MV-4-11 (cell line): Measurements from ENCODE around the gene FAM117B.
"Not testable (repeated sequence)": the region's sequence is repeated elsewhere in the genome, so short reads cannot be mapped to it uniquely, and the experiment has no call there.

Experiments used
- DNase-seq: peaks from one replicate; lab custom pipeline; 2025; lab: John Stamatoyannopoulos, UW

The FAM117B gene

GRCh38 chr2:202758604-202759003 is 123.8 kb downstream of the FAM117B start:
- DNase-seq: no peak

DNA sequence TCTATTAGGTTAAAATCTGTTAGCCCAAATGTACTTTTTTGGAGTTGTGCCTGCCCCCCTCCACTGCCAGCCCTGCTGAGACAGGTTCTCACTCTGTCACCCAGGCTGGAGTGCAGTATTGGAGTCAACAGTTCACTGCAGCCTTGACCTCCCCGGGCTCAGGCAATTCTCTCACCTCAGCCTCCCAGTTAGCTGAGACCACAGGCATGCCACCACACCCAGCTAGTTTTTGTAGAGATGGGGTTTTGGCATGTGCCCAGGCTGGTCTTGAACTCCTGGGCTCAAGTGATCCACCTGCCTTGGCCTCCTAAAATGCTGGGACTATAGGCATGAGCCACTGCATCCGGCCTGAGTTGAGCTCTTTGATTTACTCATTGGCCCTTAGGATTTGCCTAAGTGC is 126.1 kb downstream of the FAM117B start:
- no peak for DNase-seq

DNA sequence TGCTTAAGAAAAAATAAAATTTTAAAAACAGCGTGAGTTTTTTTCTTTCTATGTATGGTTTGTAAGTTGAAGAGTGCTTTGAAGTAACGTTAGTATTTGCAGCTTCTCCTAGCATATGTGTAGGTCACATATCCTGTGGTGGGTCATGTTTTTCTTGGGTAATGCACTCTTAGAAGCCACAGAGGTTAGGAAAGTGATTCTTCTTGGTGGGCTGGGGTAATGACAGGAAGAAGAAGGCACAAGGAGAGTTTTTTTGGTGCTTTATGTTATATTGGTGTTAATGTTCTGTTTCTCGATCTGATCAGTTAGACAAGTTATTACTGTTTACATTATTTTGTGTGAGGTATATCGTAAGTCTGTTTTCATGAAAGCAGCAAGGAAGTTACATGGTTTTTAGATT is 127.8 kb downstream of the FAM117B start:
- peak; percentile 69 for DNase-seq

DNA sequence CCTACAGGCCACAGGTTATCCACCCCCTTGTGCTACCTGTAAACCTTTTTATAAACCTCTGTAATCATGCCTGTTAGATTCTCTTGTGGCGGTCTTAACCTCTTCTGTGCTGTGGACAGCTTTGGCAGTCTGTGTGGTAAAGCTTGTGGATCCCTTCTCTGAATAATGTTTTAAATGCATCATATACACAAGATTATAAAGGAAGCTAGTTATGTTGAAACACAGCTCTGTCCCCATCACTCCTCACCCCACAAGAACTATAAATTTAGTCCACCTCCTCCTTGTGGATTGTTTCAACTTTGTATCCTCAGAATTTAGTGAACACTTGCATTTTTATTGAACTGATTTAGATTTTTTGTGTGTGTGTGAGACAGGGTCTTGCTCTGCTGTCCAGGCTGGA is 129.1 kb downstream of the FAM117B start:
- peak; percentile 53 for DNase-seq

GRCh38 chr2:202764991-202765390 is 130.2 kb downstream of the FAM117B start:
- DNase-seq: no peak

DNA sequence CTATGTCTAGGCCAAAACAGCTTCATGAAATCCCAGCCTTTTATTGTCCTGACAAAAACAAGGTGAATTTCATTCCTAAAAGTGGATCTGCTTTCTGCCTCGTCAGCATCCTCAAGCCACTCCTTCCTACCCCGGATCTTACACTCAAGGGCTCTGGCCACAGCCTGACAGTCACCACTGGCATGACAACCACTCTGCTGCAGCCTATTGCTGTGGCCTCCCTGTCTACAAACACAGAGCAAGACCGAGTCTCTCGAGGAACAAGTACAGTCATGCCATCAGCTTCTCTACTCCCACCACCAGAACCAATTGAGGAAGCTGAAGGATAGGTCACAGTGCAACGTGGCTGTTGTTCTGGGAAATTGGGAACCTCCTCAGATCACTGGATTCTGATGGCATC is 130.7 kb downstream of the FAM117B start:
- DNase-seq: peak; percentile 78

- no peak for DNase-seq
These were observed 133.5 kb downstream of the FAM117B start for GRCh38 chr2:202768273-202768672.

- no peak for DNase-seq
These were observed 134.4 kb downstream of the FAM117B start for GRCh38 chr2:202769201-202769600.

DNA sequence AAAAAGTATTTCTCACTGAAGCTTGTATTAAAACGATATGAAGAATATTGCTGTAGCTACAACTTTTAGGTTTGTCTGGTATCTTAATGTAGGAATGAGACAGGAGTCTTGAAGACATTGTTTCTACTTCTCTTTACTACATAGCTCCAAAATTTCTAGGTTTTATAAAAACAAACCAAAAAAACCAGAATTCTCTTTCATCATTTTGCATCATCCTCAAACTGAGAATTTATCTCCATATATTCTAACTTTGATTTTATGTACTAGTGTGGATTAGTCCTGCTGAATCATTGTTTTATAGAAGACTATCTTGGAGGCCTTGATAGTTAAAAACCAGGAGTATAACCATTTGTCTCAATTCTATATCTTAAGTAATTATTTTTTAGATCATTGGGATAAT is 136.6 kb downstream of the FAM117B start:
- DNase-seq: no peak

GRCh38 chr2:202771741-202772460 is 137.1 kb downstream of the FAM117B start:
- DNase-seq: no peak

DNA sequence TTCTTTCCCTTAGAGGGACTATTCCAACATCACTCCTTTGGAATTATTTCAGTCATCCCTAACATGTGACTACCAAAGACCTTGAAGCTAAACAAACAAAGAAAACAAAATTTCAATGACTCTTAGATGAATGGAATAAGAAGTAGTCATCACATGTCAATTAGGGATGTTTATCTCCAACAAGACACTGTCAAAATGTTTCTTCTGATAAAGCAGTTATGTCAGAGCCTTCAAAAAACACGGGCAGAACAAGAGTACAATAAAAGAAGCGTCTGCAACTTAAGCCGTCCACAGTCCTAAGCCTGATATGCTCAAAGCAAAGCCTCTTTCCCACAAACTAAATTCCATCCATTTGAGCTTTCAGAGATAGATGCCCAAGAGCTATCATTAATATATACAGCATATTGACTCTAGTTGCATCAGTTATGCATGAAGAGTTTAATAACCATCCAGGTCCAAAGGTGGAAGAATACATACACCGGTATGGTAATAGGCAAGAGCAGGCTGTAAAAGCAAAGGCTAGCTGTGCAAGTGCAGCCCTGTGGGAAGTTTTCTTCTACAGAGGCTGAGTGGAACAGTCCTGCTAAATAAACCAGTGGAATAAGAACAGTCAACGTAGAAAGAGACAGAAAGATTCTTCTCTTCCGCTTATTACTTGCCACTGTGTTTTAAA is 138.7 kb downstream of the FAM117B start:
- DNase-seq: no peak

DNA sequence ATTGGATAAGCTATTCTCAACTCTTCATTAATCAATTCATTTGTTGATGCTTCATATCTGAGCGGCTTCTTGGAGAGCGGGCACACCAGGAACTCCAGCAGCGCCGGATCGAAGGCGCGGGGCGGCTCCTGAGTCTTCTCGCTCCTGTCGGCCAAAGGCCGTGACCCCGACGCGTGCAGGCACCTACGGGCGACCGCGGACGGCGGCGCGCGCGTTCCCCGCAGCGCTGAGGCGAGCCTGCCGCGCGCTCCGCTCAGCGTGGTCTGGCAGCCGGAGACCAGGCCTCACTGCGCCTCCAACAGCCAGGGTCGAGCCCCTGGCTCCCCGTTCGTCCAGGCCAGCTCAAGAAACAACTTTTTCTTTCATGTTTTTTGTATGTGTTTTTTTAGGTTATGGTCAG is 139.3 kb downstream of the FAM117B start:
- DNase-seq: no peak

DNA sequence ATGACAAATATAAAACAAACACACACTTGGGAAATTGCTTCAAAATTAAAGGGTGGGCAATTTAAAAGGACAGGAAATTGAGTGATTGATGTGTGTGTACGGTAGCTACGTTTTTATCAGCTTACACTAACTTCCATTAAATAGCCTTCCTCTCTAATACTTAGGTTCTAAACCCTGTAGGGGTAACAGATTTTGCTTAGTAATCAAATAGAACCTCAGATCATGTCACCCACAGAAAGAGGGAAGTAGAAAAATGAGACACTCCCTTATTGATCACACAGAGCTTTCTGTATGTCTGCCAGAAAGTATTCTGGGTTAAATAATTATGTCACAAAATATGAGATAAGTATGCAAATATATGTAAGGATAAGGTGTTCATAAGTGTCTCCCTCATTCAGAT is 143.4 kb downstream of the FAM117B start:
- DNase-seq: peak; percentile 43

DNA sequence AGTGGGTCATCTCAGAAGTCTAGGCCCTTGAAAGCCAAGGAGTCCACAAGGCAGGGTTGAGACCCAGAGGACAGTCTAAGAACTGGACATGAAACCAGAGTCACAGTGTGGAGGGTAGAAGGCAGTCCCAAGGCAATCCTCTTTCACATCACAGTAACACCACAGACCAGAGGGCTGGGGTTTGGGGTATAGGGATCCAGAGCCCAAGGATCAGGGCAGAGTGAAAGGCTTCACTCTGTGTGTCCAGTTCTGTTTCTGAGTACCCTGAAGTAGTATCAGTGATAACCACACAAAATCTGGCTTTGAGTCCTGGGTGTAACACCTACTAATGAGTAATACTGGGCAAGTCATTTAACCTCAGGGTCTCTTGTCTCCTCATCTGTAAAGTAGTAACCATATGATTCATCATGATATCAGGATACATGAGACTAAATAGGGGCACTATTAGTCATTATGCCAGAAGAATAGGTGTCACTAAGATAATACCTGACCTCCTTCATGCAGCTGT is 145.8 kb downstream of the FAM117B start:
- DNase-seq: no peak

GRCh38 chr2:202782940-202783558 is 148.3 kb downstream of the FAM117B start:
- DNase-seq: no peak

- DNase-seq: no peak
These were observed 152.1 kb downstream of the FAM117B start for GRCh38 chr2:202786842-202787241.

DNA sequence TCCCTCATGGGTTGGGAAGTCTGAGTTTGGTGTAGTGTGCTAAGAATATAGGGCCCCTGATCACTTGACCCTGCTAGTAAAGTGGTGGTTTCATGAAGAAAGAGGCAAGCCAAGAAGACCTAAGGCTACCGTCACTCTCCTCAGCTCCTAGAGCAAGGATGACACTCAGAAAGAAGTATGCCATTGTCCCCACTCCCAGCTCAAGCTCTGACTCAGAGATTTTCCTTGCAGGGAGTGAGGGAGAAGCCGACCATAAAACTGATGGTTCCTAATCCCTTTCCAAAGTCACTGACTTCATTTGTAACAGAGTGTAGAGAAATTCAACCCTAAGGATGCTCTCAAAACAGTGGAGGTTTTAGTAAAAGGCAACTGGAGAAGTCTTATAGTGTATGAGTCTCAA is 155.9 kb downstream of the FAM117B start:
- DNase-seq: no peak

DNA sequence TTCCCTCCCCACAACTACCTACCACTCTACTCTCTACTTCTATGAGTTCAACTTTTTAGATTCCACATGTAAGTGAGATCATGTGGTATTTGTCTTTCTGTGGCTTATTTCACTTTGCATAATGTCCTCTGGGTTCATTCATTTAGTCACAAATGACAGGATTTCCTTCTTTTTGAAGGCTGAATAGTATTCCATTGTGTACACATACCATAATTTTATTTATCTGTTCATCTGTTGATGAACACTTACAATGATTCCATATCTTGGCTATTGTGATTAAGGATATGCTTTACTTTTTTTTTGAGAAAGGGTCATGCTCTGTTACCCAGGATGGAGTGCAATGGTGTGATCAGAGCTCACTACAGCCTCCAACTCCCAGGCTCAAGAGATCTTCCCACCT is 163.2 kb downstream of the FAM117B start:
- DNase-seq: no peak

GRCh38 chr2:202805911-202806310 is 171.1 kb downstream of the FAM117B start:
- DNase-seq: not testable (repeated sequence)

DNA sequence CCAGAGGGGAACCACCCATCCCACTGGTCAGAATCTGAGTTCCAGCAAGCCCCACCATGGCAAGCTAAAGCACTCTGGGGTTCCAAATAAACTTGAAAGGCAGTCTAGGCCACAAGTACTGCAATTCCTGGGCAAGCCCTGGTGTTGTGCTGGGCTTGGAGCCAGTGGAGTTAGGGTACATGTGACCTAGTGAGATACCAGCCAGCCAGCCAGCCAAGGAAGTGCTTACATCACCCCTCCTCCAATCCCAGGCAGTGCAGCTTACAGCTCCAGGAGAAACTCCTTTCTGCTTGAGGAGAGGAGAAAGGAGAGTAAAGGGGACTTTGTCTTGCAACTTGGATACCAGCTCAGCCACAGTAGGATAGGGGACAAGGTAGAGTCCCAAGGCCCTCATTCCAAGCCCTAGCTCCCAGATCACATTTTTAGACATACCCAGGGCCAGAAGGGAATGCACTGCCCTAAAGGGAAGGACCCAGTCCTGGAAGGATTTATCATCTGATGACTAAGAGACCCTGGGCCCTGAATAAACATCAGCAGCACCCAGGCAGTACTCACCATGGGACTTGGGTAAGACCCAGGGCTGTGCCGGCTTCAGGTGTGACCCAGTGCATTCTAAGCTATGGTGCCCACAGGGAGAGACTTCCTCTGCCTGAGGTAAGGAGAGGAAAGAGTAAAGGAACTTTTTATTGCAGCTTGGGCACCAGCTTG is 172.8 kb downstream of the FAM117B start:
- DNase-seq: not testable (repeated sequence)

DNA sequence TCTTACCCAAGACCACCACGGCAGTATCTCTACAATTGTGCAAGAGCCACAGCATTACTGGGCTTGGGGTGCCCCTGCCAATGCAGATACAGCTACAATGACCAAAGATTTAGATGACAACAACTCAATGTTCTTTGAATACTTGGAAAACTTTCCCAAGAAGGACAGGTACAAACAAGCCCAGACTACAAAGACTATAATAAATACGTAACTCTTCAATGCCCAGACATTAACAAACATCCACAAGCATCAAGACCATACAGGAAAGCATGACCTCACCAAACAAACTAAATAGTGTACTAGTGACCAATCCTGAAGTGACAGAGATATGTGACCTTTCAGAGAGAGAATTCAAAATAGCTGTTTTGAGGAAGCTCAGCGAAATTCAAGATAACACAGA is 174.0 kb downstream of the FAM117B start:
- no peak for DNase-seq

DNA sequence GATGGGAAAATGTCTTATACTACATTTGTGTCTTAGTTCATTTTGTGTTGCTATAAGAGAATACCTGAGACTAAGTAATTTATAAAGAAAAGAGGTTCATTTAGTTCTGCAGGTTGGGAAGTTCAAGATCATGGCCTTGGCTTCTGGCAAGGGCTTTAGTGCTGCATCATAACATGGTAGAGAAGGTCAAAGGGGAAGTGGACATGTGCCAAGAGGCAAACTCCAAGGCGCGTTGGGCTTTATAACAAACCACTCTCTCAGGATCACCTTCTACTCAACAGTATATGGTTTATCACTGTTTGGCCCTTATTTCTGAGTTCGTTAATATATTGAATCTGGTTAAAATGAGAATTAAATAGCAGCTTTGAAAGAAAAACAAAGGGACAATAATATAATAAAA is 178.6 kb downstream of the FAM117B start:
- no peak for DNase-seq

DNA sequence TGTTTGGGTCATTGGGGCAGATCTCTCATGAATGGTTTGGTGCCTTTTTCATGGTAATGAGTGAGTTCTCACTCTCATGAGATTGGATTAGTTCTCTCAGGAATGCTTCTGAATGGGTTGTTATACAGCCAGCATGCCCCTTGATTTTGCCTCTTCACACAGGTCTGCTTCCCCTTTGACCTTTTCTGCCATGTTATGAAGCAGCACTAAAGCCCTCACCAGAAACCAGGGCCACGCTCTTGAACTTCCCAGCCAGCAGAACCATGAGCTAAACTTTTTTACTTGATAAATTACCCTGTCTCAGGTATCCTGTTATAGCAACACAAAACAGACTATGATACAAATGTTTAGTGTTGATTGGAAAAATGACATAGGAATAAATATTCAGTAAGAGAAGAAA is 179.5 kb downstream of the FAM117B start:
- no peak for DNase-seq
